Naive B cell (primary cell): ENCODE measurements around the gene NECTIN3. TPM values are rescaled to one million over a fixed set of nuclear protein-coding genes. Genes with fewer than 3 reads are reported as not detected.

ENCODE experiments used
- ATAC-seq, 2 donors: fragments of 150-1000 bp; cut with Tn5 transposase; 2 replicates each; pipeline ENCODE4 v1.10.0; 2021; ENCODE audit warnings: low read depth in 2 of 2, mild to moderate bottlenecking in 2 of 2, moderate library complexity in 2 of 2
- DNase-seq: peaks from one replicate; pipeline ENCODE4 v3.0.0; 2022
- H3K27ac Mint-ChIP-seq, 6 donors: one replicate each; pipeline ENCODE4 v1.8.0; 2020 to 2022; ENCODE audit warnings: mild to moderate bottlenecking in 6 of 6, mixed read lengths in 6 of 6, moderate library complexity in 5 of 6, inconsistent platforms in 2 of 6
- H3K27me3 Mint-ChIP-seq, 3 donors: one replicate each; pipeline ENCODE4 v1.8.0; 2021 to 2022; ENCODE audit warnings: mixed read lengths in 3 of 3, mild to moderate bottlenecking in 1 of 3
- H3K36me3 Mint-ChIP-seq, 2 donors: one replicate each; pipeline ENCODE4 v1.8.0; 2020 to 2022; ENCODE audit warnings: mixed read lengths in 2 of 2, inconsistent platforms in 1 of 2, mild to moderate bottlenecking in 1 of 2
- H3K4me1 Mint-ChIP-seq, 3 donors: one replicate each; pipeline ENCODE4 v1.8.0; 2020 to 2022; ENCODE audit warnings: mixed read lengths in 3 of 3, inconsistent platforms in 1 of 3, mild to moderate bottlenecking in 1 of 3, moderate library complexity in 1 of 3
- H3K4me3 Mint-ChIP-seq, 8 donors: one replicate each; pipeline ENCODE4 v1.8.0; 2020 to 2022; ENCODE audit warnings: mild to moderate bottlenecking in 8 of 8, mixed read lengths in 8 of 8, moderate library complexity in 8 of 8, inconsistent platforms in 2 of 8
- H3K9me3 Mint-ChIP-seq, 7 donors: one replicate each; pipeline ENCODE4 v1.8.0; 2020 to 2022; ENCODE audit warnings: mixed read lengths in 7 of 7, mild to moderate bottlenecking in 5 of 7, inconsistent platforms in 2 of 7, moderate library complexity in 1 of 7
- polyA plus RNA-seq, 6 donors: library from polyadenylated mRNA; unstranded; fragments of 300-500 nt; fragmentation: Illumina TruSeq; gene quantifications; one replicate each; pipeline ENCODE4 v1.2.3, GENCODE V29; 2021; ENCODE audit warnings: low read depth in 6 of 6

Gene NECTIN3
- polyA plus RNA-seq, 6 donors from 2014 or later, result 0.42 to 2.0 (median 0.89) TPM; not detected in 3

DNA sequence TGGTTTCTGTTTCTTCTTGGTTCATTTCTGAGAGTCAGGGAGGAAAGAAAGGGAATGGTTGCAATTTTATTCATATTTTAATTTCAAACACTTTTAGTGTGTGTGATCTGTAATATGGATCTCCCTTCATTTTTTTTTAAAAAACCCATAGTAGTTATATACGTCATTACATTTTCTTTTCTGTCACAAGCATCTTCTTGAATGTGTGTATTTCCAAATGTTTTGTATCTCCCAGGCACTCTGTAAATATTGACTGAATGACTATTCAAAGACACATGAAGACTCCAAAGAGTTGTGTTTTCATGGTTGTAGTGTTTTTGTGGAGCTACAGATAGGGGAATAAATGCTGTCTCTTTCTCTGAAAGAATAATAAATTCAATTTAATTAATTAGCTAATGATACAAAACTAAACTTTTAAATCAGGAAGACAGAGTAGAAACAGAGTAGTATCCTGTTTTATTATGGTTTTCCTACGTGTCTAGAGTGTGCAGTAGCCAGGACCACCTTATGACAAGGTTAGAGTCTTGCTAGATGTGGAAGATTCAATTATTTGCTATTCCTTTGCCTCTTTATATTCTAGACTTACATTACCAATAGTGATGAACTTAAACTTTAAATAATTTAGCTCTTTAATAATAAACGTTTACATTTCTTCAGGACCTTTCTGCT is 35.5 kb downstream of the NECTIN3 start:
- Mint-ChIP-seq H3K4me1 (no peaks in the 10 kb centered on the region), H3K27me3 (peaks cover 6 to 13% (median 6%) of the 10 kb centered on the region in 3 donors), H3K4me3 (no peak overlapping the region), H3K9me3 (peaks cover 0 to 18% (median 3%) of the 10 kb centered on the region in 7 donors), H3K27ac (no peak overlapping the region), H3K36me3 (no peaks in the 10 kb centered on the region)
- ATAC-seq (no peak), DNase-seq (no peak)

DNA sequence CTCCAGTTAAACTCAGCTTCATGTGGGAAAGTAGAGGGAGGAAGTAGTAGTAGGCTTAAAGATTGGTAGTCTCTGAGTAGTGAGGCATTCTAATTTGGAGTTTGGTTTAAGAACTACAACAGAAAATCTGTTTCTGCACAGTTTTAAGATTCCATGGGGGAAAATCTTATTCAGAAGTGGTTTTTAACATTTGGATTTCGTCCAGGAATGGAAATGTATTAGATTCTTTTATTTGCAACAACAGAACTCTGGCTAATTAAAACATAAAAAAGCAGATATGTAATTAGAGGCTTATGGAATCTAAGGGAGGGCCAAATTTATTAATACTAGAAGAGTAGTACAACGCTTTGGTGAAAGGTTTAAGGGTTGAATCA is 36.0 kb downstream of the NECTIN3 start:
- Mint-ChIP-seq H3K4me1 (no peaks in the 10 kb centered on the region), H3K9me3 (peaks cover 0 to 18% (median 2%) of the 10 kb centered on the region in 7 donors), H3K4me3 (no peak overlapping the region), H3K27me3 (peaks cover 1 to 13% (median 6%) of the 10 kb centered on the region in 3 donors), H3K27ac (no peak overlapping the region), H3K36me3 (no peaks in the 10 kb centered on the region)
- ATAC-seq, result no peak
- no peak for DNase-seq

DNA sequence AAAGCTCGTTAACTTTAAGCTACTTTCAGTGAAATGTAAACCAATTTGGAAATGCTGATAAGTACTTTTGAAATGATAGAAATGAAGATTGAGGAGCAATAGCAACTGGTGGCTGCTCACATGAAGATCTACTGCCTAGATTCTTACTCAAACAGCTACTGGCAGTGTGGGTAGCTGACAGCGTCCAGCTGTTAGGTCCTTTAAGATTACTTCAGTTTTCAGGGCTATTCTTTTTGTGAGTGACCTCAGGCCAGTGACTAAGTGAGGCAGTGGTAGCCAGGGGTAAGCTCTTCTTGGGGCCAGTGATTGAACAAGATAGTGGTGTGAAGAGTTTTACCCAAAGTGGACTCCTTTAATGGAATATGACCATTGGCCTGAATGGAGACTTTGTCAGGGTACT is 41.3 kb downstream of the NECTIN3 start:
- no peak overlapping the region for H3K27ac Mint-ChIP-seq
- H3K4me1 Mint-ChIP-seq, result no peaks in the 10 kb centered on the region
- peaks cover 0 to 14% (median 6%) of the 10 kb centered on the region in 3 donors for H3K27me3 Mint-ChIP-seq

DNA sequence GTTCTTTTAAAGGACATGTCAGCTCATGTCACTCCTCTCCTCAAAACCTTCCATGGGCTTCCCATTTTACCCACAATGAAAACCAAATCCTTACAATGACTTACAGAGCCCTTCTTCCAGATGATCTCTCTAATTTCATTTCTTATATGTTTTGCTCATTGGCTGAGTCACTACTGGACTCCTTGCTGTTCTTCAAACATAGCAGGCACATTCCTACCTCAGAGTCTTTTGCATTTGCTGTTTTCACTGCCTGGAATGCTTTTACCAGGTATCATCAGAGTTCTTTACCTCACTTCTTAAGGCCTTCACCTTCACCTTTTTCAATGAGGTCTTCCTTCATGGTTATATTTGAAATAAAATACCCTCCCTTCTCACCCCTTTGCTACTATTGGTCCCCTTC is 57.3 kb downstream of the NECTIN3 start:
- Mint-ChIP-seq H3K36me3 (no peaks in the 10 kb centered on the region), H3K27me3 (no peaks in the 10 kb centered on the region), H3K4me1 (no peaks in the 10 kb centered on the region), H3K27ac (no peak overlapping the region), H3K9me3 (no peaks in the 10 kb centered on the region), H3K4me3 (no peak overlapping the region)
- DNase-seq, result no peak
- ATAC-seq, result no peak

More for the DNA sequence above, 41.3 kb downstream of the NECTIN3 start:
- Mint-ChIP-seq H3K9me3 (no peaks in the 10 kb centered on the region), H3K36me3 (no peaks in the 10 kb centered on the region), H3K4me3 (no peak overlapping the region)
- no peak for ATAC-seq
- no peak for DNase-seq

DNA sequence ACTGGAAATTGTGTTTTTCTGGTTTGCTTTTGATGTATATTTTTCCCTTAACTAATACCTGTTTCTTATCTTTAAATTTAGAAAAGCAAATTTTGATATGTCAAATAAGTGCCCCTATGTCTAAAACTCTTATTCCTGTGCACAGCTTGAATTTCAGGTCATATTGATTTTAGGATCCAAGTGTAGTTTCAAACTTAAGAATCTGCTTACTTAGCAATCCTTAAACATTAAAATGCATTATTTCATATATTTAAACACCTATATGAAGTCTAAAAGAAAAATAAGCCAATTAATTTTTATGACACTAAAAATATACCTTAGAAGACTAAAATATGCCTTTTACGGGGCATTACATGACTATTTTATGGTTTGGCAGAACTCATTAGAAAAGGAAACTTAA is 59.2 kb downstream of the NECTIN3 start:
- H3K36me3 Mint-ChIP-seq, result no peaks in the 10 kb centered on the region
- H3K9me3 Mint-ChIP-seq, result no peaks in the 10 kb centered on the region
- no peak for DNase-seq
- H3K27ac Mint-ChIP-seq, result no peak overlapping the region
- no peaks in the 10 kb centered on the region for H3K4me1 Mint-ChIP-seq
- H3K27me3 Mint-ChIP-seq, result no peaks in the 10 kb centered on the region
- ATAC-seq, result no peak
- H3K4me3 Mint-ChIP-seq, result no peak overlapping the region

DNA sequence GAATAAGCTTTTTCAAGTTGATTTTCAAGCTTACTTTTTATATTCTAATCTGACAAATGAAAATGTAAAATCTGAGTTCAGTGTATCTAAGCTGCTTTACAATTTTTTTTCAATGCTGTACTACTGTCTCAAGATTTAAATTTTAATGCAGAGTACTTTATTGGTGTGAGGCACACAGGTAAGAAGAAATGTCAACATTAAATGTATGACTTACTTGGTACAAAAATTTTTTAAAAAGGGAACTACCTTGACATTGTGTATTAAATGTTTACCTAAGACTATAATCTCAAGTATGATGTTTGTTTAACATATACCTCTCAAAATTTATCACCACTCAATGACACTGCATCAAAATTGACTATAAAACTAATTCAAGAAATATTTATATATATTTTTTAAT is 62.7 kb downstream of the NECTIN3 start:
- no peak overlapping the region for H3K4me3 Mint-ChIP-seq
- DNase-seq, result no peak

DNA sequence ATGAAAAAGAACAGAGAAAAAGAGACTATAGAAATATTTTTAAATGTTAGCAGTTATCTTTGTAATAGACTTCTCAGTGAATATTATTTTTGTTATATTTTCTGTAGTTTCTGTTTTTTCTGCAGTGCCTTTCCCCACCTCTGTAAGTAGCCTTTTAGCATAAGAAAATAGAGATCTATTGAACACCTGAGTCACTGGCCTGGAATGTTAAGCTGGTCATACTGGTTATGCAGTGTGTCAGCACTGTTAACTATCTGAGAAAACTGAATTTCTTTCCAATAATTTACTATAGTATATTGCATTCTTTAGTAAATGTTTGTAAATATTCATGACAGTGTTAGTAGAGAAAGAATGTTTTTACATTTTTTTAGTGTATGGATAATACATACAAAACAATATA is 79.8 kb downstream of the NECTIN3 start:
- DNase-seq (no peak), ATAC-seq (no peak)
- no peak overlapping the region for H3K4me3 Mint-ChIP-seq
- H3K4me1 Mint-ChIP-seq, result no peaks in the 10 kb centered on the region
- no peaks in the 10 kb centered on the region for H3K36me3 Mint-ChIP-seq
- no peaks in the 10 kb centered on the region for H3K9me3 Mint-ChIP-seq
- peaks cover 0 to 6% (median 0%) of the 10 kb centered on the region in 3 donors for H3K27me3 Mint-ChIP-seq
- no peak overlapping the region for H3K27ac Mint-ChIP-seq

More for the DNA sequence above, 62.7 kb downstream of the NECTIN3 start:
- Mint-ChIP-seq H3K9me3 (no peaks in the 10 kb centered on the region), H3K27me3 (no peaks in the 10 kb centered on the region), H3K4me1 (no peaks in the 10 kb centered on the region), H3K36me3 (no peaks in the 10 kb centered on the region), H3K27ac (no peak overlapping the region)
- no peak for ATAC-seq

DNA sequence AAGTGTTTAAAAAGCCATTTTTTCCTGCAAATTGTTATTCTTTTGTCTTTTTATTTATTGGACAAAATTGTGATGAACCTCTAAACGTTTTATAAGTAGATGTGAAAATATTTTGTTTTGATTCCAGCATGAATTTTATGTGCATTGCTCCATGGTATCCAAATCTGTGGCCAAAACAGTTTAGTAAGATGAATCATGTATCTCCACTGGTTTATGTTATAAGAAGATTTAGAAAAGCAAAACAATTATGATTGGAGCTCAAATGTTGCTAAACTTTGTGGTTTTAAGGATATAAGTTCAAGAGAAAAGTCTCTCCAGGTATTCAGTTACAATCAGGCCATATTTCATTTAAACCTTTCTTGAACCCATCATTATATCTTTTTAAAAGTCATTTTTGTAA is 80.9 kb downstream of the NECTIN3 start:
- Mint-ChIP-seq H3K27ac (no peak overlapping the region), H3K27me3 (peaks cover 0 to 6% (median 0%) of the 10 kb centered on the region in 3 donors), H3K4me3 (no peak overlapping the region), H3K9me3 (no peaks in the 10 kb centered on the region), H3K36me3 (no peaks in the 10 kb centered on the region), H3K4me1 (no peaks in the 10 kb centered on the region)
- no peak for ATAC-seq
- DNase-seq, result no peak

DNA sequence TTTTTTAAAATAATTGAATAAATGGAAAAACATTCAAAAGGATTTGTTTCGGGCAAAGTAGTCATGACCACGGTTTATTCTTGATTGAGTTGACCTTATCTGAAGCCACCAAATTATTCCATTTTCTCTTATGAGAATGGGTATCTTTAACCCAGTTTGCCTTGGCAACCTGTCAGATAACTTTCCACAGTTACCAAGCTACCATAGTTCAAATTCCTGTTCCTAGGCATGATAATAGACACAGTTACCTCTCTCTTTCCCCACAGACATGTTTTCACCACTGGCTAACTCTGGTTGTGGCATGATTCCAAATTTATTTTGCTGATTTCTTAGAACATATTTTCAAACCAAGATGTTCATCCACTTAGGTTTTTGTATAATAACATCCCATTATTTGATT is 84.9 kb downstream of the NECTIN3 start:
- no peaks in the 10 kb centered on the region for H3K4me1 Mint-ChIP-seq
- H3K27ac Mint-ChIP-seq, result peak overlapping the region in 1 of 6 donors; percentile 78
- DNase-seq, result no peak
- no peak overlapping the region for H3K4me3 Mint-ChIP-seq
- no peak for ATAC-seq
- H3K27me3 Mint-ChIP-seq, result no peaks in the 10 kb centered on the region
- no peaks in the 10 kb centered on the region for H3K36me3 Mint-ChIP-seq
- H3K9me3 Mint-ChIP-seq, result no peaks in the 10 kb centered on the region

DNA sequence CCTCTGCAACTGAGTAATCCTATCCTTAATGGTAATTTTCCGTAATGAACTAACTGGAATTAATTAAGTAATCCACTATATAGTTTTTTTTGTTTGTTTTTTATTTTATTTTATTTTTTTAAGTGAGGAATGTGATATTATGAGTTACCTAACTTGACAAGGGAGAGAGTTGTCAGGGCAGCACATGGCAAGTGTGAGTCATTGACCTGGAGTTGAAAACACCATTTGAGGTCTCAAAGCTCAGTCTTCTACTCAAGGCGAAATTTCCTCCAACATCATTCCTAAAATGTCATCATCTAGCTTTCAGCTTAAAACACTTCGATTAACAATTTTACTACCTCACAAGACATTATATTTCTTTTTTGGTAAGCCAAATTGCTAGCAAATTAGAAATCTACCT is 87.8 kb downstream of the NECTIN3 start:
- no peaks in the 10 kb centered on the region for H3K27me3 Mint-ChIP-seq
- H3K36me3 Mint-ChIP-seq, result no peaks in the 10 kb centered on the region
- ATAC-seq (no peak), DNase-seq (no peak)
- no peak overlapping the region for H3K4me3 Mint-ChIP-seq
- peaks cover 0 to 5% (median 0%) of the 10 kb centered on the region in 7 donors for H3K9me3 Mint-ChIP-seq
- no peaks in the 10 kb centered on the region for H3K4me1 Mint-ChIP-seq
- H3K27ac Mint-ChIP-seq, result no peak overlapping the region

DNA sequence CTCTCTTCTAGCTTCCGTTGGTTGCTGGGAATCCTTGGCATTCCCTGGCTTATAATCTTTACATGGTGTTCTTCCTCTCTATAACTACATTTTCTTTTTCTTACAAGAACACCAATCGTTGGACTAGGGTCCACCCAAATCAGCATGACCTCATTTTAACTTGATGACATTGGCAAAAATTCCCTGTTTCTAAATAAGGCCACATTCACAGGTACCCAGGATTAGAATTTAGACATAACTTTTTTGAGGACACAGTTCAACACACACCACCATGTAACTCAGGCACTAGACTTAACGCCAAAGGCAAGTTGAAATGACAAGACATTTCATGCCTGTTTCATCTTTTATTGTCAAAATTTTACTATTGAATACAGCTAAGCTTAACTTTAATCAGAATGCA is 93.0 kb downstream of the NECTIN3 start:
- no peaks in the 10 kb centered on the region for H3K4me1 Mint-ChIP-seq
- no peak overlapping the region for H3K27ac Mint-ChIP-seq
- no peak overlapping the region for H3K4me3 Mint-ChIP-seq
- no peaks in the 10 kb centered on the region for H3K36me3 Mint-ChIP-seq
- H3K27me3 Mint-ChIP-seq, result no peaks in the 10 kb centered on the region
- ATAC-seq (no peak), DNase-seq (no peak)
- H3K9me3 Mint-ChIP-seq, result peaks cover 0 to 5% (median 0%) of the 10 kb centered on the region in 7 donors

DNA sequence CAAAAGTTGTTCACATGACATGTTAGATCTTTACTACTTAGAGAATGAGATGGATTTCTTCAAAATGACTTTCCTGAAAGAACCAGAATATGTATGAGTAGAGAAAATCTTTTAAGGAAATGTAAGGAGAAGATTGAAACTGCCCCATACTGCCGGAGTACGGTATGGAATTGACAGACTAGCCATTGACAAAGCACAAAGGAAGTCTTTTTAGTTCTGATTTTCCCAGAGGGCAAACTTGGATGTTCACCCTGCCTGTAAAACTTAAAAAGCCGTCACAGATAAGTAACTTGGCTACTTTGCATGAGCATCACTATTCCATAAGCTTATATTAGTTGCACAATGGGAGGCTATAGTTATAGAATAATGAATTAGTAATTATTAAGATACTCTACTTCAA is 93.8 kb downstream of the NECTIN3 start:
- no peaks in the 10 kb centered on the region for H3K36me3 Mint-ChIP-seq
- DNase-seq (no peak), ATAC-seq (no peak)
- no peaks in the 10 kb centered on the region for H3K27me3 Mint-ChIP-seq
- peaks cover 0 to 5% (median 0%) of the 10 kb centered on the region in 7 donors for H3K9me3 Mint-ChIP-seq
- H3K4me1 Mint-ChIP-seq, result no peaks in the 10 kb centered on the region
- H3K4me3 Mint-ChIP-seq, result no peak overlapping the region
- no peak overlapping the region for H3K27ac Mint-ChIP-seq

DNA sequence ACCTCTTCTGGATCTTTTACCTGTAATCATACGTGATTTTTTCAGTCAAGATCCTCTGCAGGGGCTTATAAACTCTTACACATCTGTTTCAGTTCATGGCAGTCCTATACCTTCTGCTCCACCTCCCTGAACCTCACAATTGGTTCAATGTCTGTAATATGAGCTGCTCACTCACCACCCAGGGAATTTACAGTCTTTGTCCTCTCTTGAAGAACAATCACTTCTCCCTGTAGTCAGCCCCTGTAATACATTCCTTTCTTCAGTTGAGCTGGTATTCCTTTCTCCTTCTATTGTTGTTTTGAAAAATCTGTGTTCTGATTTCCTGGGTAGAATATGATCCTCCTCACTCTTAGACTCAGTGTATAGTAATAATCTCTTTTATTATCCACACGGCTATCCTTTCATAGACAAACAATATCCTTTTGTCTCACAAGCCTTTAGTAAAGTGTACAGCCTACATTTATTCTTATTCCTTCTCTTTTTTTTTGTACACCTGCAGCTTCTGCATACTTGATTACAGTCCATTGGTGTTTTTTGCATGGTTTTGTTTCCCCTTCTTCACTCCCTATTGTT is 101.8 kb downstream of the NECTIN3 start:
- Mint-ChIP-seq H3K9me3 (peaks cover 0 to 2% (median 0%) of the 10 kb centered on the region in 7 donors), H3K27ac (peak overlapping the region in 1 of 6 donors; percentile 62), H3K4me3 (no peak overlapping the region), H3K4me1 (no peaks in the 10 kb centered on the region), H3K36me3 (no peaks in the 10 kb centered on the region), H3K27me3 (peaks cover 0 to 4% (median 0%) of the 10 kb centered on the region in 3 donors)
- no peak for DNase-seq
- ATAC-seq, result no peak

DNA sequence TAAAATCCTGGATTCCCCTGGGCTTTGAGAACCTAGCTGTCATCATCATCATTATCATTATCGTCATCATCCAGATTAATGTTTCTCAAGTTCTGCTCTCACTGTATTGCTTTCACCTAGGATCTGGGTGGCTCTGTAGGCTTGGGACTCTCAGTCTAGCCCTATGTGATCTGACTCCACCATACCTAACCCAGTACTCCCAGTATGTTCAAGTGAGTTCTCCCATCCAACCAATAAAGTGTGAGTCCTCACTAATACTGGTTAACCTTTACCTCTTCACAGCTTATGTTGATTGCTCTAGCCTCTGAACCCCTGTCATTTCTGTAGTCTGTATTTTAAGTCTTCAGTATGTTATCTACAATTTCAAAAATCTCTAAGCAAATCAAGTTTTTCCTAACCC is 102.3 kb downstream of the NECTIN3 start:
- Mint-ChIP-seq H3K27ac (peak overlapping the region in 1 of 6 donors; percentile 62), H3K4me1 (no peaks in the 10 kb centered on the region), H3K27me3 (peaks cover 0 to 4% (median 0%) of the 10 kb centered on the region in 3 donors), H3K36me3 (no peaks in the 10 kb centered on the region), H3K4me3 (no peak overlapping the region), H3K9me3 (peaks cover 0 to 2% (median 0%) of the 10 kb centered on the region in 7 donors)
- no peak for ATAC-seq
- no peak for DNase-seq
